NCI-H2107 treated with DMSO at 0.1 percent for 48 hours (cell line): ENCODE data around the gene ZNF221.

ENCODE experiments used
- DNase-seq: peaks from one replicate; lab custom pipeline; 2025; ENCODE audit not compliant: unreplicated experiment; lab: John Stamatoyannopoulos, UW

Gene ZNF221

GRCh38 chr19:43956827-43957226 lies 5.8 kb downstream of the ZNF221 start:
- no peak for DNase-seq

GRCh38 chr19:43957891-43958290 lies 6.9 kb downstream of the ZNF221 start:
- DNase-seq, result no peak

- no peak for DNase-seq
Observed at GRCh38 chr19:43960411-43960810, 9.4 kb downstream of the ZNF221 start.

- no peak for DNase-seq
Observed at GRCh38 chr19:43966079-43966694, 15.2 kb downstream of the ZNF221 start.

GRCh38 chr19:43976732-43977131 lies 25.7 kb downstream of the ZNF221 start:
- DNase-seq, result no peak

GRCh38 chr19:43983544-43983911 lies 32.5 kb downstream of the ZNF221 start:
- no peak for DNase-seq

- DNase-seq, result peak; percentile 68
Observed at GRCh38 chr19:43983912-43984686, 33.1 kb downstream of the ZNF221 start, which contains the start of gene ZNF155. Gene ZNF155 (plus strand): TSS chr19:43984188. CDS start chr19:43988544, 4,356 bp downstream.

GRCh38 chr19:43984687-43985000 lies 33.6 kb downstream of the ZNF221 start:
- DNase-seq, result no peak

GRCh38 chr19:43997631-43998290 lies 46.7 kb downstream of the ZNF221 start:
- no peak for DNase-seq

- no peak for DNase-seq
Observed at GRCh38 chr19:44002212-44002565, 51.2 kb downstream of the ZNF221 start.

GRCh38 chr19:44002566-44003460 lies 51.8 kb downstream of the ZNF221 start, which contains the start of gene ZNF230:
Gene ZNF230 (plus strand): TSS chr19:44002957. CDS start chr19:44007079, 4,122 bp downstream.
- peak; percentile 91 for DNase-seq

- no peak for DNase-seq
Observed at GRCh38 chr19:44003461-44004009, 52.5 kb downstream of the ZNF221 start.

- DNase-seq, result no peak
Observed at GRCh38 chr19:44005973-44006372, 54.9 kb downstream of the ZNF221 start.

GRCh38 chr19:44007473-44007872 lies 56.4 kb downstream of the ZNF221 start:
- no peak for DNase-seq

GRCh38 chr19:44010468-44010867 lies 59.4 kb downstream of the ZNF221 start:
- no peak for DNase-seq
